Measurements from ENCODE around the gene ARPC1A.
"Not testable (repeated sequence)": the region's sequence is repeated elsewhere in the genome, so short reads cannot be mapped to it uniquely, and the experiment has no call there.

The ARPC1A gene

GRCh38 chr7:99352247-99352646 lies 26.5 kb downstream of the ARPC1A start:
- Histone ChIP-seq H3K9ac (ENCODE audit: low read length) (no peak overlapping the region), H4K20me1 (ENCODE audit: insufficient read depth, low read length) (no peaks in the 10 kb centered on the region), H3K4me2 (ENCODE audit: low read length) (no peak overlapping the region), H3K27ac (ENCODE audit: low read length) (no peak overlapping the region), H3K4me1 (ENCODE audit: low read length) (no peaks in the 10 kb centered on the region), H2AFZ (ENCODE audit: low read depth, low read length) (no peak overlapping the region), H3K4me3 (ENCODE audit: low read length) (no peak overlapping the region), H3K27me3 (ENCODE audit: low read depth, low read length) (no peaks in the 10 kb centered on the region), H3K79me2 (ENCODE audit: low read length) (no peaks in the 10 kb centered on the region), H3K36me3 (replicated peaks; ENCODE audit: low read depth, low read length) (peaks cover 35% of the 10 kb centered on the region), H3K9me3 (ENCODE audit: insufficient read depth, low read length) (no peaks in the 10 kb centered on the region)
- no peak for TF ChIP-seq EZH2phosphoT487 (IDR thresholded peaks at IDR 0.05; ENCODE audit: low read depth)
- TF ChIP-seq, protein P1, sequence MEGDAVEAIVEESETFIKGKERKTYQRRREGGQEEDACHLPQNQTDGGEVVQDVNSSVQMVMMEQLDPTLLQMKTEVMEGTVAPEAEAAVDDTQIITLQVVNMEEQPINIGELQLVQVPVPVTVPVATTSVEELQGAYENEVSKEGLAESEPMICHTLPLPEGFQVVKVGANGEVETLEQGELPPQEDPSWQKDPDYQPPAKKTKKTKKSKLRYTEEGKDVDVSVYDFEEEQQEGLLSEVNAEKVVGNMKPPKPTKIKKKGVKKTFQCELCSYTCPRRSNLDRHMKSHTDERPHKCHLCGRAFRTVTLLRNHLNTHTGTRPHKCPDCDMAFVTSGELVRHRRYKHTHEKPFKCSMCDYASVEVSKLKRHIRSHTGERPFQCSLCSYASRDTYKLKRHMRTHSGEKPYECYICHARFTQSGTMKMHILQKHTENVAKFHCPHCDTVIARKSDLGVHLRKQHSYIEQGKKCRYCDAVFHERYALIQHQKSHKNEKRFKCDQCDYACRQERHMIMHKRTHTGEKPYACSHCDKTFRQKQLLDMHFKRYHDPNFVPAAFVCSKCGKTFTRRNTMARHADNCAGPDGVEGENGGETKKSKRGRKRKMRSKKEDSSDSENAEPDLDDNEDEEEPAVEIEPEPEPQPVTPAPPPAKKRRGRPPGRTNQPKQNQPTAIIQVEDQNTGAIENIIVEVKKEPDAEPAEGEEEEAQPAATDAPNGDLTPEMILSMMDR (IDR thresholded peaks at IDR 0.05; ENCODE audit: low read depth, low read length), result no peak

GRCh38 chr7:99355098-99355497 lies 29.4 kb downstream of the ARPC1A start:
- Histone ChIP-seq H3K4me3 (ENCODE audit: low read length) (no peak overlapping the region), H3K4me2 (ENCODE audit: low read length) (no peak overlapping the region), H3K9me3 (ENCODE audit: insufficient read depth, low read length) (no peaks in the 10 kb centered on the region), H3K9ac (ENCODE audit: low read length) (no peak overlapping the region), H4K20me1 (ENCODE audit: insufficient read depth, low read length) (no peaks in the 10 kb centered on the region), H3K79me2 (ENCODE audit: low read length) (no peaks in the 10 kb centered on the region), H3K4me1 (ENCODE audit: low read length) (no peaks in the 10 kb centered on the region), H3K27me3 (ENCODE audit: low read depth, low read length) (no peaks in the 10 kb centered on the region), H3K27ac (ENCODE audit: low read length) (no peak overlapping the region), H2AFZ (ENCODE audit: low read depth, low read length) (no peak overlapping the region), H3K36me3 (replicated peaks; ENCODE audit: low read depth, low read length) (peaks cover 35% of the 10 kb centered on the region)
- TF ChIP-seq, protein P1 (IDR thresholded peaks at IDR 0.05; ENCODE audit: low read depth, low read length), result no peak
- TF ChIP-seq EZH2phosphoT487 (IDR thresholded peaks at IDR 0.05; ENCODE audit: low read depth), result no peak

- Histone ChIP-seq H3K9ac (ENCODE audit: low read length) (no peak overlapping the region), H3K4me3 (ENCODE audit: low read length) (no peak overlapping the region), H3K4me2 (ENCODE audit: low read length) (no peak overlapping the region), H3K9me3 (ENCODE audit: insufficient read depth, low read length) (no peaks in the 10 kb centered on the region), H3K79me2 (ENCODE audit: low read length) (no peaks in the 10 kb centered on the region), H4K20me1 (ENCODE audit: insufficient read depth, low read length) (no peaks in the 10 kb centered on the region), H3K4me1 (ENCODE audit: low read length) (no peaks in the 10 kb centered on the region), H3K36me3 (replicated peaks; ENCODE audit: low read depth, low read length) (peaks cover 29% of the 10 kb centered on the region), H3K27ac (ENCODE audit: low read length) (no peak overlapping the region), H3K27me3 (ENCODE audit: low read depth, low read length) (no peaks in the 10 kb centered on the region), H2AFZ (ENCODE audit: low read depth, low read length) (no peak overlapping the region)
- no peak for TF ChIP-seq EZH2phosphoT487 (IDR thresholded peaks at IDR 0.05; ENCODE audit: low read depth)
- TF ChIP-seq, protein P1 (IDR thresholded peaks at IDR 0.05; ENCODE audit: low read depth, low read length), result no peak
These were observed 32.2 kb downstream of the ARPC1A start for GRCh38 chr7:99357701-99358490.

- H4K20me1 ChIP-seq (ENCODE audit: insufficient read depth, low read length); H3K27ac ChIP-seq (ENCODE audit: low read length); H3K4me2 ChIP-seq (ENCODE audit: low read length); H3K27me3 ChIP-seq (ENCODE audit: low read depth, low read length); H3K4me3 ChIP-seq (ENCODE audit: low read length); H3K9me3 ChIP-seq (ENCODE audit: insufficient read depth, low read length); H2AFZ ChIP-seq (ENCODE audit: low read depth, low read length); H3K79me2 ChIP-seq (ENCODE audit: low read length); H3K4me1 ChIP-seq (ENCODE audit: low read length); H3K9ac ChIP-seq (ENCODE audit: low read length): not testable (repeated sequence)
- H3K36me3 ChIP-seq (replicated peaks; ENCODE audit: low read depth, low read length), result peaks cover 31% of the 10 kb centered on the region
These were observed 32.8 kb downstream of the ARPC1A start for GRCh38 chr7:99358521-99358920.
